Measurements from ENCODE around the gene KLF2. TPM values are rescaled to one million over a fixed set of nuclear protein-coding genes. Genes with fewer than 3 reads are reported as not detected.
"Not testable (repeated sequence)": the region's sequence is repeated elsewhere in the genome, so short reads cannot be mapped to it uniquely, and the experiment has no call there.

Gene KLF2
- not detected in 2 replicates for total RNA-seq (2014; rRNA removed; shearing (Covaris generic))

GRCh38 chr19:16324384-16325160, at the start of gene KLF2:
KLF2 (plus strand) TSS chr19:16324826; CDS start chr19:16324924, 98 bp downstream.
- Histone ChIP-seq H3K36me3 (replicated peaks; ENCODE audit: control insufficient read depth, insufficient read depth, low read length) (no peaks in the 10 kb centered on the region), H3K4me3 (ENCODE audit: insufficient read depth, low read depth, low read length) (peak within 1 kb of the TSS; percentile 55), H3K27me3 (ENCODE audit: control insufficient read depth, insufficient read depth, low read length) (peaks cover 59% of the 10 kb centered on the region)
- peak; percentile 96 for DNase-seq

- H3K36me3 ChIP-seq (replicated peaks; ENCODE audit: control insufficient read depth, insufficient read depth, low read length), result no peaks in the 10 kb centered on the region
- no peak overlapping the region for H3K4me3 ChIP-seq (ENCODE audit: insufficient read depth, low read depth, low read length)
- no peak for DNase-seq
- H3K27me3 ChIP-seq (ENCODE audit: control insufficient read depth, insufficient read depth, low read length), result no peaks in the 10 kb centered on the region
These were observed 44.3 kb upstream of the KLF2 start for GRCh38 chr19:16280306-16280705.

DNA sequence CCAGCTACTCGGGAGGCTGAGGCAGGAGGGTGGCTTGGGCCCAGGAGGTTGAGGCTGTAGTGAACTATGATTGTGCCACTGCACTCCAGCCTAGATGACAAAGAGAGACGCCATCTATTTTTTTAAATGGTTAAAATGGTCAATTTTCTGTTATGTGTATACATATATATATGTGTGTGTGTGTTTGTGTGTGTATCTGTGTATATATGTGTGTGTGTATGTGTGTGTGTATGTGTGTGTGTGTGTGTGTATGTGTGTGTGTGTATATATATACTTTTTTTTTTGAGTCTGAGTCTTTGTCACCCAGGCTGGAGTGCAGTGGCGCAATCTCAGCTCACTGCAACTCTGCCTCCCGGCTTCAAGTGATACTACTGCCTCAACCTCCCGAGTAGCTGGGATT, 42.9 kb upstream of the KLF2 start:
- H3K36me3 ChIP-seq (replicated peaks; ENCODE audit: control insufficient read depth, insufficient read depth, low read length), result no peaks in the 10 kb centered on the region
- no peak for DNase-seq
- no peaks in the 10 kb centered on the region for H3K27me3 ChIP-seq (ENCODE audit: control insufficient read depth, insufficient read depth, low read length)
- H3K4me3 ChIP-seq (ENCODE audit: insufficient read depth, low read depth, low read length), result no peak overlapping the region

- H3K36me3 ChIP-seq (replicated peaks; ENCODE audit: control insufficient read depth, insufficient read depth, low read length), result no peaks in the 10 kb centered on the region
- DNase-seq, result peak; percentile 64
- no peaks in the 10 kb centered on the region for H3K27me3 ChIP-seq (ENCODE audit: control insufficient read depth, insufficient read depth, low read length)
- no peak overlapping the region for H3K4me3 ChIP-seq (ENCODE audit: insufficient read depth, low read depth, low read length)
These were observed 41.2 kb upstream of the KLF2 start for GRCh38 chr19:16283210-16284061.

- H3K36me3 ChIP-seq (replicated peaks; ENCODE audit: control insufficient read depth, insufficient read depth, low read length), result no peaks in the 10 kb centered on the region
- no peak overlapping the region for H3K4me3 ChIP-seq (ENCODE audit: insufficient read depth, low read depth, low read length)
- no peak for DNase-seq
- H3K27me3 ChIP-seq (ENCODE audit: control insufficient read depth, insufficient read depth, low read length), result no peaks in the 10 kb centered on the region
These were observed 40.1 kb upstream of the KLF2 start for GRCh38 chr19:16284505-16284904.

GRCh38 chr19:16285079-16285478, 39.5 kb upstream of the KLF2 start:
- DNase-seq, result not testable (repeated sequence)

GRCh38 chr19:16285769-16286498, 38.7 kb upstream of the KLF2 start:
- Histone ChIP-seq H3K27me3 (ENCODE audit: control insufficient read depth, insufficient read depth, low read length) (no peaks in the 10 kb centered on the region), H3K4me3 (ENCODE audit: insufficient read depth, low read depth, low read length) (no peak overlapping the region), H3K36me3 (replicated peaks; ENCODE audit: control insufficient read depth, insufficient read depth, low read length) (no peaks in the 10 kb centered on the region)
- peak; percentile 68 for DNase-seq

More at GRCh38 chr19:16285079-16285478, 39.5 kb upstream of the KLF2 start:
- H3K27me3 ChIP-seq (ENCODE audit: control insufficient read depth, insufficient read depth, low read length); H3K4me3 ChIP-seq (ENCODE audit: insufficient read depth, low read depth, low read length); H3K36me3 ChIP-seq (replicated peaks; ENCODE audit: control insufficient read depth, insufficient read depth, low read length): not testable (repeated sequence)

DNA sequence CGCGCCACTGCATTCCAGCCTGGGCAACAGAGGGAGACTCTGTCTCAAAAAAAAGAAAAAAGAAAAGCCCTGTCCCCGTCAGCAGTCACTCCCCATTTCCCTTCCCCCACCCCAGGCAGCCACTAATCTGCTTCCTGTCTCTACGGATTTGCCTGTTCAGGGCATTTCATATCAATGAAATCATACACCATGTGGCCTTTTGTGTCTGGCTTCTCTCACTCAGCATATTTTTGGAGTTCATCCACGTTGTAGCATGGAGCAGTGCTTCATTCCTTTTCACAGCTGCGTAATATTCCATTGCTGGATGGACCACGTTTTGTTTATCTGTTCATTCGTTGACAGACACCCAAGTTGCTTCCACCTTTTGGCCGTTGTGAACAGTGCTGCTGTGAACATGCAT, 36.1 kb upstream of the KLF2 start:
- no peak for DNase-seq
- no peak overlapping the region for H3K4me3 ChIP-seq (ENCODE audit: insufficient read depth, low read depth, low read length)
- H3K36me3 ChIP-seq (replicated peaks; ENCODE audit: control insufficient read depth, insufficient read depth, low read length), result no peaks in the 10 kb centered on the region
- H3K27me3 ChIP-seq (ENCODE audit: control insufficient read depth, insufficient read depth, low read length), result no peaks in the 10 kb centered on the region

GRCh38 chr19:16289594-16289993, 35.0 kb upstream of the KLF2 start:
- Histone ChIP-seq H3K36me3 (replicated peaks; ENCODE audit: control insufficient read depth, insufficient read depth, low read length) (no peaks in the 10 kb centered on the region), H3K27me3 (ENCODE audit: control insufficient read depth, insufficient read depth, low read length) (no peaks in the 10 kb centered on the region), H3K4me3 (ENCODE audit: insufficient read depth, low read depth, low read length) (no peak overlapping the region)
- DNase-seq, result no peak

DNA sequence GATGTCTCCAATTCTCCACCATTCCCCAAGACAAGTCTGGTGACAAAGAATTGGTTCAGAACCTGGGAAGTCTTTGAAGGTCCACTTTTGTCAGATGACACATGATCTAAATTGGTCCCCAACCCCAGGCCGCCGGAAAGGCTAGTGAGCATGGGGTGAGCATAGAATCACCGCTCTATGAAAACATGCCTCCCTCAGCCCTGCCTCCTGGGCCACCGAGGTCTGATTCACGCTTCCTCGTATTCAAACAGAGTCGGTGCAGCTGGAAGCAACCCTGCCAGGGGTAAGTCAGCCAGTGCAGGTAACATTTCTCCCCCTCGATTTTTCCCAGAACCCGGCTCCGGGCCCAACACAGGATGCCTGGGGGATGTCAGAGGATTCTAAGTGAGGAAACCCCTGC, 33.9 kb upstream of the KLF2 start:
- Histone ChIP-seq H3K27me3 (ENCODE audit: control insufficient read depth, insufficient read depth, low read length) (no peaks in the 10 kb centered on the region), H3K36me3 (replicated peaks; ENCODE audit: control insufficient read depth, insufficient read depth, low read length) (no peaks in the 10 kb centered on the region), H3K4me3 (ENCODE audit: insufficient read depth, low read depth, low read length) (no peak overlapping the region)
- no peak for DNase-seq

- DNase-seq, result no peak
- Histone ChIP-seq H3K27me3 (ENCODE audit: control insufficient read depth, insufficient read depth, low read length) (no peaks in the 10 kb centered on the region), H3K36me3 (replicated peaks; ENCODE audit: control insufficient read depth, insufficient read depth, low read length) (no peaks in the 10 kb centered on the region), H3K4me3 (ENCODE audit: insufficient read depth, low read depth, low read length) (no peak overlapping the region)
These were observed 31.2 kb upstream of the KLF2 start for GRCh38 chr19:16293118-16294091.

GRCh38 chr19:16295057-16295456, 29.6 kb upstream of the KLF2 start:
- DNase-seq, result no peak
- no peaks in the 10 kb centered on the region for H3K36me3 ChIP-seq (replicated peaks; ENCODE audit: control insufficient read depth, insufficient read depth, low read length)
- H3K4me3 ChIP-seq (ENCODE audit: insufficient read depth, low read depth, low read length), result no peak overlapping the region
- H3K27me3 ChIP-seq (ENCODE audit: control insufficient read depth, insufficient read depth, low read length), result no peaks in the 10 kb centered on the region

GRCh38 chr19:16296713-16297112, 27.9 kb upstream of the KLF2 start:
- Histone ChIP-seq H3K27me3 (ENCODE audit: control insufficient read depth, insufficient read depth, low read length) (no peaks in the 10 kb centered on the region), H3K36me3 (replicated peaks; ENCODE audit: control insufficient read depth, insufficient read depth, low read length) (no peaks in the 10 kb centered on the region), H3K4me3 (ENCODE audit: insufficient read depth, low read depth, low read length) (no peak overlapping the region)
- no peak for DNase-seq

All from H7 (cell line).